CD4-positive, alpha-beta T cell treated with Interleukin-4 for 4 hours (primary cell): ENCODE measurements around the gene SLC2A13.
A peak's percentile ranks its signal among the peaks of the same experiment; 100 is the strongest.
"Not testable (repeated sequence)": the region's sequence is repeated elsewhere in the genome, so short reads cannot be mapped to it uniquely, and the experiment has no call there.

Experiments
- DNase-seq: peaks from one replicate; pipeline ENCODE4 v3.0.0-alpha.2; 2020

Gene SLC2A13

DNA sequence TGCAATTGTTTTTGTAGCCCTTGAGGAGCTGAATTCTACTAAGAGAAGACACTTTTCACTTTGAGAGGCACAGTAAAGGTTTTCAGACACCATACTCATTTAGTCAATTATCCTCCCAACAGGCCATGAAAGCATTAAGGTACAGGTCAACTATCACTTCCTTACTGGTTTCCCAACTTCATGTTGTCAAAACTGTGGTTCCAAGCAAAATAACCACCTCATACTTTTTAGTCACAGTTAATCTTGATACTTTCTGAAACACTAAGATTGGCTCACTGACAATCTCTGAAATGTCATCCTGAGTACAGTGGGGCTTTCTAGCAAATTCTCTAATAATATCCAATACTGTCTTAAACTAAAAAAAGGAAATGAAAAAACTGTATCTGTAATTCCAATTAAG is 71.7 kb downstream of the SLC2A13 start:
- DNase-seq = no peak

DNA sequence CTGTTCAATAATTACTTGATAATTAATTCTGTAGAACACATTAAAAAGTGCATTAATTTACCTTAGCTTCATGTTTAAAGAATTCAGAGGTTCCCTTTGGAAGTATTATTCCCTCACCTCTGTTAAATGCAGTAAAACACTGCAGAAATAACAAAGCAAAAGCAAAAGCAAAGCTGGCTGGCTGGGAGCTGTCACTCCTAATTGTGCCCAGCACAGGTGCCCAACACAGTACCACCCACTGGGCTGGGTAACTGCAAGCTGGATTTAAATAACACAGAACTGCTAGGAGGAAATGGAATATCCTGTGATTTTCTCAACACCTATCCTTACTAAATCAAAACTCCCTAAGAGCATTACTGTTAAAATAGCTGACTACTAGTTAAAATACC is 72.6 kb downstream of the SLC2A13 start:
- no peak for DNase-seq

DNA sequence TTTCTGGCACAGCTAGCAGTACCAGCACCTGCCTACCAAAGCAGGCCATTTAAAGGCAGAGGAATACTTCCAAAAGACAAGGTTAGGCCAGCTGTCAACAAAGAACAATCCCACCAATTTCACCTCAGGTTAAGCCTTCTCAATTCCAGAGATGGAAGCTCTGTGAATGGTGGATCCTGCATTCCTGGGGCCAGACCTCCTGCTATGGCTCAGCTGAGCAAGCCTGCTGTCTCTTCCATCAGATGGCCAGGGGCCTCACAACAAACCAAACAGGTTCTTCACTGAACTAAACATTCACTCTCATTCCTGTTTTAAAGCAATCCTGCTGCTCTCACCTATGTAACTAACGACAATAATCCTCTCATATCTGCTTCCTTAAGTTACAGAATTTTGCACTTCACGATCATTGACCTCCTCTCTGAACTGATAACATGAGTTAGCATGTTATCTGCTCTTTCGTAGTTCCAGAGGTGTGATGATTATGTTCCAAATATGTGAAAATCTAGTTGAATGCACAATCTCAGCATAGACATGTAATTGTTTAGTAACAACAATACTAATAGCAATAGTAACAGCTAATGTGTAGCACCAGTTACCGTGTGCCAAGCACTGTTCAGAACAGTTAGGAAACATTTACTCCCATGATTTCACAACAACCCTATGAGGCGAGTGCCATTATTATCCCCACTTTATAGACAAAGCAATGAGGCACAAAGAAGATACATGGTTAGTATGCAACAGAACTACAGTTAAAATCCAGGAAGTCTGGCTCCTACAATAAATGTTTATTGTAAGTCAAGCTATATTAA is 73.2 kb downstream of the SLC2A13 start:
- DNase-seq = no peak

DNA sequence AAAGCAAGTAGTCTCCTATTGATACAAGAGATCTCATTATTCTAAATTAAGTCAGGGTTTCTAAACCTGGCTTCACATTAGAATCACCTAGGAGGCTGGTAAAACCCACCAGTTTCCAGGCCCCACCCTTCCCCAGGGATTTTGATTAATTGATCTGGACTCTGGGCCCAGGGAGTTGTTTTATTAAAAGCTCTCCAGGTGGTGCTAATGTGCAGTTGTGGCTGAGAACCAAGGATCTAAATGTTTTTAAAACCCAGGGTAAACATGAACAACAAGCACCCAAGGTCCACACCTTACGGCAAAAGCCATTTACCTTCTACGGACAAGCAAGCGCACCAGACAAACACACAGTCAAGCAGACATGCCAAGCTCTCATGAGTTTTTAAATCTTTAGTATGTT is 73.9 kb downstream of the SLC2A13 start:
- no peak for DNase-seq

DNA sequence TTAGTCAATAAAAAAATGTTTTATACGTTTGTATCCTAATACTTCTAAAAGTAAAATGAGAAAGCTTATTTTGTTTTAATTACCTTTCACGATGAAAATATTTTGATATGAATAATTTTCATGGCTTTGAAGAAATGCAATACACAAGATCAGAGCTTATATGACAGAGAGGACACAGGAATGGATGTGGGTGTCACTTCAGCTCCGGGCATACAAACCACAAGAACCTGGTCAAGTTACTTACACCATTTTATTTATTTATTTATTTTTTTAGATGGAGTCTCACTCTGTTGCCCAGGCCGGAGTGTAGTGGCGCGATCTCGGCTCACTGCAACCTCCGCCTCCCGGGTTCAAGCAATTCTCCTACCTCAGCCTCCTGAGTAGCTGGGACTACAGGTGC is 74.9 kb downstream of the SLC2A13 start:
- DNase-seq = not testable (repeated sequence)

DNA sequence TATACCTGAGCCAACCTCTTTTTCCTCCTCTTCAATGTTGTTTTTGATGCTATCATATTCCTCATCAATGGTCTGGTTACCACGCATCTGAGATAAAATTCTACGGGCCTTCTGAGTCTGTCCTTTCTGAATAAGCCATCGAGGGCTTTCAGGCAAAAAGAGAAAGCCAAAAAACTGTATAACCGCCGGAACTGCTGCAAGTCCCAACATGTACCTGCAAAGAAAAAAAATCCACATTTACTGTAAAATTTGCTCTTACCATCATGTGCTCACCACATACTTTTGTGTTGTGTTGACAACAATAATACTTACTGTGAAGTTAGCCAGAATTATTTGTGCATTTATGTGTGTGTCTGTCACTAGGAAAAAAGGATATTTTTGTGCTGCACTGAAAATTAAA is 77.6 kb downstream of the SLC2A13 start:
- DNase-seq = no peak

DNA sequence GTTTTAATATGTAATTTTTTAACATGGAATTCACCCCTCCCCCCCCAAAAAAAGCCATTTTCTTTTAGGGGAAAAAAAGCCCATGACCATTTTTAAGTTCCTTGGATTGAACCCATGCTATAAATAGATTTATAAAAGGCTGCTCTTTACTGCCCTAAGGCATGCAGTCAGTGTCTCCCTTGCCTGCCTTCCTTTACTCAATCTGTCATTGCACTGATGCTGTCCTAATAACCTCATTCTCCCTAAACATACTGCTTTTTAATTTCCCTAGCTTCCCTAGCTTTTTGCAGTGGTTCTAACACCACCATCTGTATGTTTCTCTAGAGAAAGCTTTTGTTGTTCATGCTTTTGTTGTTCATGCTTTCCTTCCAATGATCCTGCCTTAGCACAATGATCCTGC is 83.0 kb downstream of the SLC2A13 start:
- no peak for DNase-seq

DNA sequence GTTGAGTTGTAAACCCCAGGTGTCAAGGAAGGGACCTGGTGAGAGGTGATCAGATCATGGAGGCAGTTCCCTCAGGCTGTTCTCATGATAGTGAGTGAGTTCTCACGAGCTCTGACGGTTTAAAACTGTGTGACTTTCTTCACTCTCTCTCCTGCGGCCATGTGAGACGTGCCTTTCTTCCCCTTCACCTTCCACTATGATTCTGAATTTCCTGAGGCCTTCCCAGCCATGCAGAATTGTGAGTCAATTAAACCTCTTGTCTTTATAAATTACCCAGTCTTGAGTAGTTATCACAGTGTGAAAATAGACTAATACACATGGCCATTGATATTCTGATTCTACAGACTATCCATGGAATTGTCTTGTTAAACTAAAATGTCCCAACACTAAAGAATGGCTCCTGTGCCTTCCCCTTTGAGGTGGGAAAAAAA is 85.6 kb downstream of the SLC2A13 start:
- DNase-seq = no peak

DNA sequence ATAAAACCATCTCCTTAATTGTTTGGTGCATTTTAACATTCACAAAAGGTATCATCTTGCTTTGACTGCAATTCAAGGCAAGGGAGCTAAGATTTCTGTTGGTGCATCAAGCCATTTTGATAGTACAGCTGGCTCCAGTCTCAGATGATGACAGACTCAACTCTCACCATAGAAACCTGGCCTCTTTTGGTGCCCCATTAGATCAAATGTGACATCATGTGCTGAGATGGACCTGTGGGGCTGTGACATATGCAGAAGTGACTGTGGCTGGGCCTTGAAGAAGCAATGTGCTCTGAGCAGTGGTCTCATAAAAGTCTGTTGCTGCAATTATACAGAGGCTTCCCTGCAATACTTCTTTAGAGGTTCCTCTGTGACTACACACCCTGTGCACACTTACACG is 88.4 kb downstream of the SLC2A13 start:
- DNase-seq = no peak

DNA sequence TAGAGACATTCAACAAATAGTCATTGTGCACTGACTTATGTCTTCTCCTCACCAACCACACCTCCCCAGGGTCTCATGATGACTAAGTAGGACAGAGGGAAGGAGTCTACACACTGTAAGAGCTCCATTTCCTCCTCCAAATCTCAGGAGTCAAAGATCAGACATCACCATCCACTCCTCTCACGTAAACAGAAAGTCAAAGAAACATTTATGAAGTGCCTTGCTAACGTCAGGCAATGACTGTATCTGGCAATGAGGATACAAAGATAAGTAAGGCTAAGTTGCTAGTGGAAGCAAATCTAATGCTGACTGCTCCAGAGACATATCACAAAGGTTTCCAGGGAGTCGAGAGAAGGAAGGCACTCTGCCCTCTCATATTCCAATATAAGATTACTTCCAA is 88.9 kb downstream of the SLC2A13 start:
- DNase-seq = no peak

DNA sequence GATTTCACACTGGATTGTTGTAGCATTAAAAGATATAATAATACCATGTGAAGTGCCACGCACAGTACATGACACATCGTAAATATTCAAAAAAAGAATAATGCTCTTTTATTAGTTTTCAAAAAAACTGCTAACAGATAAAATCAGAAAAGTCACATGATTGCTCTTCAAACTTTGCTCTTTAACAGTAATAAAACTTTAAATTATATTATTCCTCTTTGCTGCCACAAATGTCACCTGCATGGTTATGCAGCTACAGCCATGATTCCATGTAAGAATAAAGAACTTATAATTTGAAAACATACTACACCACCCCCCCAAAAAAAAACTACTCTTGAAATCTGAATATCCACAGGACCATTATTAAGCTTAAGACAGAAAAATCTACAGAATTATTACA is 90.0 kb downstream of the SLC2A13 start:
- no peak for DNase-seq

DNA sequence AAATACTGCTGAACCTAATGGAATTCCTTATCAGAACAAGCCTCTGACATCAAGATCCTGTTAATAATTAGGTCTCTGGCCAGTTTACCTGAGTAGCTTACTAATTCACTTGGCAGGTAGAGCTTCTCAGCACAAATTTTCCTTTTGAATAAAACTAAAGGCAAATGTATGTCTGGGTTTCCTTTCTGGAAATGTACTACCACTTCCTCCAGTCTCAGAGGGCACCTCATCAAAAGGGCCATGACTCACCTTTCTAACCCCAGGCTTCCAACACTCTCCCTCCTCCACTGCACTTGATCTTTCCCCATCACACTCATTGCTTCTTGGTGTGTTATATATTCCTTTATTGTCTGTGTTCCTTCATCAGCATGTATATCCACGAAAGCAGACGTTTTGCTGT is 90.5 kb downstream of the SLC2A13 start:
- no peak for DNase-seq

DNA sequence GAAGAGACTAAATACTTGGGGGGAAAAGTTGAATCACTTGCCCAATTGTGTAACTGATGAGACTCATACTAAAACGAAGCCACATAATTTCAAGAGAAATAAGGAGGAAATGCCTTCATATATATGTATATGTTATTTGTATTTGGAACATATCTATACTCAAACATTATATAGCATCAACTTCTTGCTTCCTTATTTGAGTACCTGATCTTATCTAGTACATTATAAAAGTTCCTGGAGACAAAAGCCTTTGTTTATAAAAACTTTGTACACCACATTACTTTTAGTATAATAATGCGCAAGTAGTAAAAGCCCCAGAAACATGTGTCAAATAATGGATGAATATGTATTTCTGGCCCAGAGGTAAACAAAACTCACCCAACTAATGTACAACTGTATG is 92.0 kb downstream of the SLC2A13 start:
- DNase-seq = no peak

DNA sequence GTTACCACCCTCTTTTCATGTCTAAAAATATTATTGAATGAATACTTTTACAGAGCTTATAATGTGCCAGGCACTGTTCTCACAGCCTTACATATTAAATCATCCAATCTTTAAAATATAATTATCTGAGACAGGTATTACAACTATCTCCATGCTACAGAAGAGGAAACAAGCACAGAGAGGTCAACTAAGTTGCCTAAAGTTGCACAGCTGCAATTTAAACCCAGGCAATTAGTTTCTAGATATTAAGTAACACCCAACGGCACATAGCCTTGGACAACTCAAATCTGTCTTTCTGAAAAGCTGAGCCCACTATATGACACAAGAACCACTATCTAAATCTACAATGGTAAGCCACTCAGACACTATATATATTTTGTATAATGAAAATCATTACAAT is 92.6 kb downstream of the SLC2A13 start:
- DNase-seq = no peak

DNA sequence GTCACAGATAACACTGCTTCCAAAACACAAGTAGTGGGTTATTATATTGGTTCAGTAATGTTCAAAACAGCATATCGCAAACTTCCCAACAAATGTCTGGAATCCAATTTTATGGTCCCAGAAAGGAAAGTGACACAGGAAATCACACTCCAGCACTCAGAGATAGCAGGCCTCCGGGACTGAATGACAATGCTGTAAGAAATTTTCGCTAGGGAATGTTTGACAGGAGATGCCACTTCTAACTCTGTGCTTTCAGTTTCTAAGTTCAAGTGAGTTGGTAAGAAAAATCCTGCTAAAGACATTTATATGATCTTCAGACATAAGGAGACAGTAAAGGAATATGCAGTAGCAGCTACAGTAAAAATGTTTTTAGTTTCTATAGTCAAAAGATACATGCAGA is 93.2 kb downstream of the SLC2A13 start:
- no peak for DNase-seq

DNA sequence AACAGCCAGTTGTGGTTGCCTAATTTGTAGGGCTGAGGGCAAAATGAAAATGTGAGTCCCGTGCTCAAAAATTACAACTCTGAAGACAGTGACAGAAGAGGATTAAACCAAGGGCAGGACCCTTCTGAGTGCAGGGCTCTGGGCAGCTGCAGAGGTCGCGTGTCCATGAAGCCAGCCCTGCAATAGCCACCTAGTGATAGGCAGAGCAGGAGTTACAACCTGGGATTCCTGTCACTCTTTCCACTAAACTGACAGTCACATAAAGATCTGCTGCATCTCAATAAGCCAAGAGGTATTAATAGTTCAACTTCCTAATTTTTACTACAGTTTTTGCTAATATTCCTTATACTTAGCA is 94.1 kb downstream of the SLC2A13 start:
- DNase-seq = no peak

DNA sequence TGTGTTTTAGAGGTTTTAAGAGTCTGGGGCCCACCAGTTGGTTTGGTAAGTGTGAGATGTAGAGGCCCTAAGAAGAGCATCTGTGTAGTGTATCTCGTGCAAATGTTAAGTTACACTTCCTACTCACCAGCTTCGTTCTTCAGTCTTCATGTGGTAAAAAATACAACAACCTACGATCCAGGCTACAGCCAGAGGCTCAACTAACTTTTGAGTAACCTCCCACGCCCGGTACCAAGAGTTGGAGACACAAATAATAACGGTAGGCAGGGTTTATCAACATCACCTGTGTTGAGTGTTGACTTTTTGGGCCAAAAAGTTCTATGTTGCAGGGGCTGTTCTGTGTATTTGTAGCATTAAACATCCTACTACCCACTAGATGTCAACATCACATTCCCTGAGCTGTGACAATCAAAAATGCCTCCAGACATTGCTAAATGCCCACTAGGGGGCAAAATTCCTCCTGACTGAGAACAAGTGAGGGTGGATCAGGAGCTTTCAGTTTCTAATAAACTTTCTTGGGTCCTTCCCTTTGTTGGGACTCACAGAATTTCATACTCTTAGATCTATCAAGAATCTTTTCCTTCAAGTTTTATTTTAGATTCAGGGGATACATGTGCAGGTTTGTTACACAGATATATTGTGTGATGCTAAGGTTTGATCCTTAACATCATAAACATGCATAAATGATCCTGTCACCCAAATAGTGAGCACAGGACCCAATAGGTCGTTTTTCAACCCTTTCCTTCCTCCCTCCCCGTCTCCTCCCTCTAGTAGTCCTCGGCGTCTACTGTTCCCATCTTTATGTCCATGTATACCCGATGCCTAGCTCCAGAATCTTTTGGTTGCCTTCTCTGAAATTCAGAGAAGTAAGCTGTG is 94.7 kb downstream of the SLC2A13 start:
- DNase-seq = peak; percentile 83

DNA sequence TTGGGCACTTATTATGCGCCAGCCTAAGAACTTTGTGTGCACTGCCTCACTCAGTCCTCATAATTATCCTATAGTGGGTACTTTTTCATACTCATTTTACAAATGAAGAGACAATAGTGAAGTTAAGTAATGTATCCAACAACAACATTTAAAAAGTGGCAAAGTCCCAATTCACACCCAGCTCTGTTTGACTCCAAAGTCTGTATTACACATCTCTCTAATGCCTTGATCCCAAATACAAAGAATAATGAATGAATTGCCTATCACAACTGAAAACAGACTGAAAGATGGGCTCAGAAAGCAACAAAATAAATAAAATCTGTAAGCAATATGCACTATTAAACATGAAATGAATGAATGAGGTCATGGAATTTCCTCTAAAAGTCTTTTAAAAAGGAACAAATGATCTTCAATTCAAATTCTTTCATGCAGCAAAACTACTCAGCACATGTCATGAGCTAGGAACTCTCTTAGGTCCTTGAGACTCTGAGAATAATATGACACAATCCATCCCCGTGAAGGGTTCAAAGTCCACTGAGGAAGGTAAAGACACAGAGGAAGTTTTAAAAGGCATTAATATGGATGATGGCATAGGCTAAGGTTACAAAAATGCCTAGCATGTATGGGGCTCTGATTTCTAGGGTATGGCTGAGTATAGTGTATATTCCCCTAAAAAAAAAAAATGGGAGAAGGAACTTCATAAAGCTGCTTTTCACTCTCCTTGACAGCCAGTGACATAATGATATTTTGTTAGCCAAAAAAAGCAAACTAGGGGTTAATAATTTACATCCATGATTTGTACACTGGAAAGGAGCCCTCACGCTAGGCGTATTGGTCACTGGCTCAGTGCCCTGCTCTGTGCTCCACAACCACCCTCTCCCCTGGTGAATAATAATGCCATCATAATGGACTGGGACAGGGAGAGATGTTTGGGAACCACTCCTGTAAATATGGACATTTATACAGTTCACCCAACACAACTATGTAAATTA is 103.4 kb downstream of the SLC2A13 start:
- DNase-seq = no peak

DNA sequence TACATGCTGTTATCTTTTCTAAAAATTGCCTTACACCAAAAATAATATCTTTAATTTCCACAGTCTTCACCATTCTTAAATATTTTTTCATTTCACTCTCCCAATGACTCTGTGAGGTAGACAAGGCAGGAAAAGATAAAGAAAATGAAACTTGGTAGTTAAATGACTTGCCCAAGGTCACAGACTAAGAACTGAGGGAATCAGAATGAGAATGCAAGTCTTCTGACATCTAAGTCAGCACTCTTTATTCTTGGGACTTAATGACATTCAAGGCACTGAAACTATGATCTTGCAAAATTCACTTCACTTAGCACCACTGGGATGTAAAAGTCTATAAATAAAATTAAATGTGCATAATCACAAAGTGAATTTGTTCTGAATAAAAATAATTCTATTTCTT is 104.5 kb downstream of the SLC2A13 start:
- no peak for DNase-seq

DNA sequence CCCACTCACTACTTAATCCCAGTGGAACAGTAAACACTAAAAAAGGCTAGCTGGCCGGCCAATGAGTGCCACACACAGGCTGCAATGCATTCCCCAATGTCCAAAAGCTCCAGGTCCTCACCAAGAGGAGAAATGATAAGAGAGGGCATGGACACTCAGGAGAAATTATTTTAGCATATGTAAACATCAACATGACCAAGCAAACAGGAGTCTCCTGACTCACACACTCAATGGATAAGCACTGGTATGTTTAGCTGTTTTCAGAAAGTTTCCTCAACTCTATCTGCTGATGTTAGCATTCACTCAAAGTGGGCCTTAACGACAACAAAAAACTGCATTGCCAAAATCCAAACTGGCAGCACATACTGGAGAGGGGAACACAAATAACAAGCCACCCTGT is 105.0 kb downstream of the SLC2A13 start:
- no peak for DNase-seq

DNA sequence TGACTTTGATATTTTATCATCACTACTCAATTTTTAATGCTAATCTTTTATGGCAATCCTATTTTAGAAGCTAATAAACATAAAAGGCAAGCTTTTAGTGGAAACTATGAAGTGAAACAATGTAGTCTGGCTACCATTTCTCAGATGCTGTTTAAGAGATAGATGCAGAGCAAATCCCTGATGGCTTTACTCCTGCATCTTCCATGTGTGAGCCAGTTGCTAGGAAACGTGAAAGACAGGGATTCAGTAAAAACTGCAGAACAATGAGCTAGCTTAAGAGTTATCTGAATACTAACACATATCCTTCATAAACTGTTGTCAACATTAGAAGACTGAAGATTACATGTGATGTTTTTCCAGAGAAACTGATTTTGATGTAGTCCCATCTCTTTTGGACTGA is 112.6 kb downstream of the SLC2A13 start:
- DNase-seq = no peak

DNA sequence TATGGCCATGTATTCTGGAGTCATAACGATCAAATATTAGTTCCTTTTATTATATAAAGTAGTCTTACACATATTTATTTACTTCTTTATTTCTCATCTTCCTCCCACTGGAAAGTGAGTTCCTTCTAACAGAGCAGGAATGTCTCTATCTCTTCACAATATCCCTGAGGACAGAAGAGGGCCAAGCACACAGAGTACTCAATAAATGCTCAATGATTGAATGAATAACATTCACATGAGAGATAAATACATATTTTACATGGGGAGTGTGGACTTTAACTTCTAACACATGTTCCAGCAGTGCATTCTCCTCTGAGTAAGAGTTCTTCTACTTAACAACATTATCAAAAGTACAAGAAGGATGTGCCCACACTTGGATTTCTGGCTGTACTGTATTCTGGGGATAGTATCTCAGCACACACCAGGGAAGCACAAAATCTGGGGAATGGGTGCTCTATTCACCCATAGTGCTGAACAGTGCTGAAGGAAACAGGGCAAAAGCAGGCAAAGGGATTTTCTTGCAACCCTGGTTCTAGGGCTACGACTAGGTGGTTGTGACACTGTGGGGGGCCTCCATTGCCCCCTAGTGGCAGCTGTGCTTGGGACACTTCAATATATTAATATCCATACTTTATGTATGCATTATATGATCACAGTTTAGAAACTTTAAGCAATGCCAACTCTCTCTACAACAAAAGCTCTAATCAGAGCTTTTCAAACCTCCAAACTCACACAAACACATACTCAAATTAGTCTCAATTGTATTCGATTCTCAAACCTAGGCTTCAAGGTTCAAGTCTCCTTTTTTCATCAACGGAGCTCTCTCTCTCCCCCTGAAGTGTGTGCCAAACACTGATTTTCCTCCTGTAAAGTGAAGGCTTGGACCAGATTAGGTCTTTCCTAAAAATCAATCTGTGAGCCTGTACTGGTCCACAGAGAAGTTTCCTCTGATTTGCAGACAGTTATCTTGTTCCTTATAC is 115.5 kb downstream of the SLC2A13 start:
- peak; percentile 50 for DNase-seq
